Activated CD4-positive, alpha-beta T cell treated with anti-CD3 and anti-CD28 coated beads, Interleukin-2, amount 50 U/mL, for 4 hours (primary cell): Measurements from ENCODE around the gene NOL3.
"Not testable (repeated sequence)": the region's sequence is repeated elsewhere in the genome, so short reads cannot be mapped to it uniquely, and the experiment has no call there.

Experiments used
- DNase-seq, 2 experiments: peaks; one replicate each; pipeline ENCODE4 v3.0.0-alpha.2; 2020

NOL3 gene

DNA sequence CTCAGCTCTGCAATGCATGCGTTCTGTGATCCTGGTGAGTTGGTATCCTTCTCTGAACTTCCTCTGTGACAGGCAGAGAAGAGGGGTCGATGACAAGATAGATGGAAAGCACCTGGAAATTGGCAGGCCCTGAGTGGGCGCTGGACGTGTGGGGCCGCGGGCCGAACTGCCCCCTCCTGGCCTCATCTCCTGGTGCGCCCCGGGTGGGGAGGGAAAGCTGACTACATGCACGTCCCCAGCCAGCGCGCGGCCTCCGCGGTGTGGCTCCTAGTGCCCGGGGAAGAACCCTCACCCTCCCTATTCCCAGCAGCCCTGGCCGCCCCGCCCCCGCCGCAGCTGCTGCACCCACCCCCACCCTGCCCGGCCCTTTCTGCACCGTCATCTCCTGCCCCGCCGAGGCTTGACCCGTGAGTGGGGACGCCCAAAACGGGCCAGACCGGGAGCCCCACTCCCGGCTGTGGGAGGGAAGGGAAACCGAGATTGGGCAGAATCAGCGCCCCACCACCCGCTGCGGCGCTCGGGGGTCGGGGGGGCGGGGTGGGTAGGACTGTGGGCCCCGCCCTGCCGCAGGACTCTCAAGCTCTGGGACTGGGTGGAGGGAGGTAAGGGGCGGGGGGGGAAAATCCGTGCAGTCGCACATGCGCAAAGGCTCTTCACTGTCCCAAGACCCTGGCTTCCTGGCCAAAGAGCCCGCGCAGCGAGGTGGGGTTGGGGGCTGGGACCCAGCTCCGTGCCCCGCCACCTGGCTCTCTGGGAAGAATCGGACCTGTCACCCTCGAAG, at the start of gene NOL3:
Gene NOL3 (plus strand): TSS at position 371 of the 781 bp plus-strand sequence.
- DNase-seq, result peak in 1 of 2 experiments; percentile 28

DNA sequence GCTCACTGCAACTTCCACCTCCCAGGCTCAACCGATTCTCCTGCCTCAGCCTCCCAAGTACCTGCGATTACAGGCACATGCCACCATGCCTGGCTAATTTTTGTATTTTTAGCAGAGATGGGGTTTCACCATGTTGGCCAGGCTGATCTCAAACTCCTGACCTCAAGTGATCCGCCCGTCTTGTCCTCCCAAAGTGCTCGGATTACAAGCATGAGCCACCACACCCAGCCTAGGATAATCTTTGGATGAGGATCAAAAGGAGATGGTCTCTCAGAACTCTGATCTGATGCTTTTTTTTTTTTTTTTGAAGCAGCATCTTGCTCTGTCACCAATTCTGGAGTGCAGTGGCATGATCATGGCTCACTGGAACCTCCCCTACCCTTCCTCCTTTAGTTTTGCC, 47.5 kb upstream of the NOL3 start:
- DNase-seq, result not testable (repeated sequence)

DNA sequence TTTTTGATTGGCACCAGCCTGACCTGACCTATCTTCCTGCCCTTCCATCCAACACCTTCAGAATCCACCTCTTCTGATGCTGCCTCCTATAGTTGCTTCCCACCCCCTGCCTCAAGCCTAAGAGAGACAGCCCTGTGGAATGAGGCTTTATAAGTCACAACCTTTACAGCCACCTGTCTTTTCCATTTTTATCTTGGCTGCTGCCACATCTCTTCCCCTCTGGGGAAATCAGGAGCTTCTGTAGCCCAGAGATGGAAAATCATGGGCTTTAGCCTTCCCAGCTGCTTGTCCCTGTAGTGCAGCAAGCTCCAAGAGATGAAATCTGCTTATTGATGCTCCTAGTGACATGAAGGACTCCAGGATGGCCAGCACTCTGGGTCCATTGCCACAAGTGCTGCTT, 41.9 kb upstream of the NOL3 start:
- no peak for DNase-seq

DNA sequence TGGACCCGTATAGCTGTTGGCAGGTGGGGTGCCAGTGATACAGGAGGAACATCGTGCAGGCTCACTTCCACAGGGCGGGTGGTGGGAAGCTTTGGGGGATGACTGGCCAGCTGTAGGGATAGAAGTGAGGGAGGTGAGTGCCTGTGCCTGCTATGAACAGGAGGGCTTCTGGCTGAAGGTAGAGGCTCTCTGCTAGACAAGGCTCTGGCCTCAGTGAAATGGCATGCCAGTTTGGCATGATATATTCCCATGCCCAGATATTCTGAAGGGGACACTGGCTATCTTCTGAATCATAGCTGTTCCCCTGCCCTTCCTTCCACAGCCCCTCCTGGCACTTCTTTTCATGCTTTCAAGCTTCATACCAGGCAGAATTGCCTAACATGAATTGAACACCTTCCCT, 41.5 kb upstream of the NOL3 start:
- no peak for DNase-seq

DNA sequence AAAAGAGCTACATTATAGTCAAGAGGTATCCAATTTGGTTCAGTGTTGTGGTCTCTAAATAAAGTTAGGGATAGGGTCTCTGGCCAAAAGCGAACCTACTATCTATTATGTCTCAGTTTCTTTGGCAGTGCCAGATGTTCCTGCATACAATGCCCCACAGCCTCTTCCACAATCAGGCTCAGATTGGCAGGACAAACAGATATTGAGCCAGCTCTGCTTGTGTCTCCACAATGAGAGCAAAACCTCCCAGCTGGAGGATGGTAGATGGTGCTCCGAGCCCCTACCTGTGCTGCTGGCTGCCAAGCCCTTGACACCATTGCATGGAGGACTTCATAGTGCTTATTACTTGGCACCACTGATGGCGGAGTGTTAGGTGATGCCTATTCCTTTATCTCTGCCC, 40.9 kb upstream of the NOL3 start:
- no peak for DNase-seq

DNA sequence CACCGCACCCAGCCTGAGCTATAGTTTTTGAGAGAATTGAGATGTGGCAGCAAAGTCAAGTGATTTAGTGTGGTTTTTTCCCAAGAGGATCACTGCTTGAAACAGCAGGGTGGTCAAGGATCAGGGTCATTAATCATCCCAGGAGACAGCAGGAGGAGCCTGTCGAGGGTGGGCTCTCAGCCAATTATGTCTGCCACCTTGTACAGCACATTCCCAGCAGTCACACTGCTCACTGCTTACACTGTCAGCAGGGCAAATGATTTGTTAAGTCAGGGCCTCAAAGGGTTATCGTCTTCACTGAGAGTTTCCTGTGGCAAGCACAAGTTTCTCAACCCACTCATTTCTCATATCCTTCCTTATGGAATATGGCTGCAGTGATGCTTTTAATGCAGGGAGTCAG, 32.7 kb upstream of the NOL3 start:
- DNase-seq, result no peak

DNA sequence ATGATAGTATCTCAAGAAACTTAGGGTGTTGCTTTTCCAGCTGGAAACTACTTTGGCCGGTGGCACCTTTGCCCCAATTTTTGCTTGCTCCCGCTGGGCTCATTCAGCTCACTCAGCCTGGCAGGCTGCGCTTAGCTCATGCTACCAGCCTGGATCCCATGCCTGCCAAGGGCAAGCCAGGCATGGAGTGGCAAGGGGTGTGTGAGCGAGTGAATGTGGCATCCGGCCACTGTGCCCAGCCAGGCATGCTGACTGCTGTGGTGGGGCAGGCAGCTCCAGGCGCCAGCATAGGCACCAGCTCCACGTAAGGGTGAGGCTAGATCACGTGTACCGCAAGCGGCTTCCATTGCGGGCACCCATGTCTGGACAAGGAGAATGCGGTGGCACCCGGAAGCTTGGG, 28.9 kb upstream of the NOL3 start:
- DNase-seq, result no peak

DNA sequence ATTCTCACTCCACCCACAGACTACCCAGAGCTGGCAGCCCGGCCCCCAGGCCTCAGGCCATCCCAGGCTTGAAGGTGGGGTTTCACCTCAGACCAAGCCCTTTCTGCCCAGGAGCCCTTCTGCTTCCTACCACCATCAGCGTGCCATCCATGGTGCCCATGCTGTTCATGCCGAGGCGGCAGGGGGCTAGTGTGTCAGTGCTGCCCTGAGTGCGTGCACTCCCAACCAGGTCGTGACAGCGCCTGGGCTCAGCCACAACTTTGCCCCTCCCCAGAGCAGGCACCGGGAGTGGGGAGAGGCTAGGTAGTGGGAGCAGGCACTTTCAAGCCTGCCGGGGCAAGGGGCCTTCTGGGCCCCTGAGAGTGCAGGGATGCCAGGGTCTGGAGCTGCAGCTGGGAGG, 28.0 kb upstream of the NOL3 start:
- DNase-seq, result no peak

DNA sequence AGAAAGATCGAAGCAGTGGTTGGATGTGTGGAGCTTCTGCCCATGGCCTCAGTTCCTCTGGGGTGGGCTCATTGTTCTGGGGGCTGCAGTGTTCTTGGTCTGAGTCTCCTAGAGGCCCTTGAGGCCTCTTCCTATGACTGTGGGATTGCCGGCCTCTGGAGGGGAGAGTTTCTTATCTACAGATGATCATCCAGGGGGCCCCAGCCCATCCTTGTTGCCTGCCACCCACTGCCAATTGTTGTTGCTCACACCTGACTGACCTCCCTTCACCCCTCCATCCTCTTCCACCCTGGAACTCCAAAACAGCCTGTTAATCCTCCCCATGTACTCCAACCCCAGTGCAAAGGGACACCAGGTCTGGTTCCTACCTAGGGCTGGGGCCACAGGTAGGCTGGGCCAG, 25.4 kb upstream of the NOL3 start:
- no peak for DNase-seq

DNA sequence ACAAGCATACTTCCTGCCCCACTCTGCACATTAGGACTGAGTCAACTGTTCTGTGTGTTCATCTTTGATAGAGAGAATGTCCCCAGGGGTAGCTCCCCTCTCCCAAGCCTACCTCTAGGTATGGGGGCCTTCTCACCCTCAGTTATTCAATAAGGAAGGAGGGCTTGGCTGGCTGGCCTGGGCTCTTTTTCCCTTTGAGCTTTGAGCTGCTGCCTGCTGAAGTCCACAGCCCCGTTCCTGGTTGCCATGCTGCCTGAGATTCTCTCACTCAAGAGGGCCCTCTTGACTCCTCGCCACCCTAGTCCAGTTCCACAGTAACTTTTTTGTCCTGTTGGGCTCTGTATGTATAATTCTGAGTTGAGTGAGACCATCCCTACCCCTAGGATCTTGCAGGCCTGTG, 24.6 kb upstream of the NOL3 start:
- no peak for DNase-seq

DNA sequence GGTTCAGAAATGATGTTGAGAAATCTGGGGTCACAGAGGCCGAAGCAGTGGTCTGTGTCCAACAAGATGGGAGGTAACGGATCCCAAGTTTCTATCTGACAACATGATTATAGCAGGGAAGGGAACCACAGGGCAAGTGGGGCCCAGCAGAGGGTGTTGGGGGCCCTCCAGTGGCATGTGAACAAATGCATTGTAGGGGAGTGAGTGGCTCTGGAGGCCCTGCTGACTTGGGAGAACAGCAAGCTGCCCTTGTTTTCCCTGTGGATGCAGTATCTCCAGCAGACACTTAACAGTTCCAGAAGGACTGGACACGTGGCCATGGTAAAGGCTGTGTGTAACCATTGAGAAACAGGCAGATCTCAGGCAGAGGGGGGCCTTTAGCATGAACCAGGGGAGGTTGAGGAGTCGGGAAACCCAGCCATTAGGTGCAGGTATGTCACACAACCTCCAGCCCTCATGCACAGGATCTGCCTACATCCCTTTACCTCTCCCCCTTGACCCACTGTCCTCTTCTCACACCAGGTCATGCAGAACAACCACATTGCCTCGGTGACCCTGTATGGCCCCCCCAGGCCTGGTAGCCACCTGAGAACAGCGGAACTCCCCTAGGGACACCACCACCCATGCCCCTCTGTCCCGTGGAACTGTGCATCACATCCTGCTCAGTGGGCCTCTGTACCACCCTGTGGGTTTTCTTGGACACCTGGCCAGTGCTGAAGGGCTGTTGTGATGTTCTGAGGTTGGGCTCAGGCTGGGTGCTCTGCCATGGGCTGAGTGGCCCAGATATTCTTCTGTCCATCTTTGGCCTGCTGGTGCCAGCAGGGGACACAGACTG, 23.6 kb upstream of the NOL3 start:
- DNase-seq, result no peak

DNA sequence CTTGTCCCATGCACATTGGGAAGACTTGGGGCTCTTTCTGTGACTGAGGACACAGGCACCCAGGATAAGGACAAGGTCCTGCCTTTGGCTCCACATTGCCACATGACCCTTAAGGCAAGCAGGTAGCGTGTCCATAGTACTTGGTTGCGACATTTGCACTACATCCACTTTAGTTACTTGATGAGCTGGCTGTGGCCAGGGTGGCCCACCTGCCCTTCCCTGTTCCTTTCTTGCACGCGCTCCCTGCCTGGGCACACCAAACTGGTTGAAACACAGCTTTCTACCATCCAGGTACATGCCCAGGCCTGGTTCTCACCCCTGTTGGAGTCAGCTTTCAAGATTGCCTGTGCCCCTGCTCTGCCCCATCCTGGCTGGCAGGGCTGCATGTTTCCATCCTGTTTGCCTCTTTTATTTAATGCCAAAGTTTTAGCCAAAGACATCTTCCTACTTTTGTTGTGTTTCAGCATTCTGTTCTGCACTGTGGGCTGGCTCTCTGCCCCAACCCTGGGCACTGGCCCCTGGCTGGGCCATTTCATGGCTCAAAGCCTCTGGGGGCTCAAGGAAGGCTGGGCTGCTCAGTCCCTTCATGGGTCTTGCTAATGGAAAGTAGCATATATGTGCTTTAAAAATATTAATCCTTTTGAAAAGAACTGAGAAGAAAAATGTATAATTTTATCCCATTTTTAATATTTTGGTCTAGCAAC, 22.7 kb upstream of the NOL3 start:
- no peak for DNase-seq

DNA sequence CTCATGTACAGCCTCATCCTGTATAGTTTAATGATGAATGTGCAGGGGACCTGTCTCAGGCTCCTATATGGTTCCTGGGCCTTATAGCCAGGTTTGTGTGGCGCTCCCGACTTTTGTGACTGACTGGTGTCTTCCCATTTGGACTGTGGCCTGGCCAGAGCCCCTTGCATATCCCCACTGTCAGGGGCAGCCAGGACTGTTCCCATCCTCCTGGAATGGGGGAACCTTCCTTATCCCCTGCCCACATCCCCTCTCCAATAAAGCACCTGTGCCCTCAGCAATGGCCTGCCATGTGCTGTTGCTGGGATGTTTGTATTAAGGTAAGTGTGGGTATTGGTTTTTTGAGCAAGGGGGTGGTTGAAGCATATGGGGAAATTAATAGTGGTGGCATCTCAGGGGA, 22.1 kb upstream of the NOL3 start:
- no peak for DNase-seq

DNA sequence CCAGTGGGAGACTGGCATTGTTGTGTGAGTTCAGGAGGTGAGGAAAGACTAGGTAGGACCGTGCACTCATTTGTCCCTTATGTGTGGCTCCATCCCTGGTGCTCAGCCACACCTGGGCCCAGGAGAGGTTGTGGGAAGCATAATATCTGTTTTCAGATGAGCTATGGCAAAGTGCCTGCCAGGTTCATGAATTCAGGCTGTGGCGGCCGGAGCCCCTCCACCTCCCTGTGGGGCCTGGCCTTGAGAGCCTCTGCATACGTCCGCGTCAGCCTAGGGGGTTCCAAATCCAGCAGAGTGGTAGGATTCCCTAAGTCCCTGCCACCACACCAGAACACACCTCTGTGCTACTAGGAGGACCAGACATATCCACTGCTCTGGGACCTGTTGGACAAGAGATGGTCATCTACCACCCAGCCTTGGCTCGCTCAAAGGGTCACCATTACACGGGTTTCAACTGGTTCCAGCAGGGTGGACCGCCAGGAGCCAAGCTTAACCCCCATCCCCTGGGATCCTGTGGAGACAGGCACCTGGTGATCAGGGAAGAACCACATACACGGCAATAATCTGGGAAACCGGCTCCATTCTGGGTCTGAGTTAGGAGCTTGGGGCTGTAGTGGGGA, 21.6 kb upstream of the NOL3 start:
- no peak for DNase-seq

DNA sequence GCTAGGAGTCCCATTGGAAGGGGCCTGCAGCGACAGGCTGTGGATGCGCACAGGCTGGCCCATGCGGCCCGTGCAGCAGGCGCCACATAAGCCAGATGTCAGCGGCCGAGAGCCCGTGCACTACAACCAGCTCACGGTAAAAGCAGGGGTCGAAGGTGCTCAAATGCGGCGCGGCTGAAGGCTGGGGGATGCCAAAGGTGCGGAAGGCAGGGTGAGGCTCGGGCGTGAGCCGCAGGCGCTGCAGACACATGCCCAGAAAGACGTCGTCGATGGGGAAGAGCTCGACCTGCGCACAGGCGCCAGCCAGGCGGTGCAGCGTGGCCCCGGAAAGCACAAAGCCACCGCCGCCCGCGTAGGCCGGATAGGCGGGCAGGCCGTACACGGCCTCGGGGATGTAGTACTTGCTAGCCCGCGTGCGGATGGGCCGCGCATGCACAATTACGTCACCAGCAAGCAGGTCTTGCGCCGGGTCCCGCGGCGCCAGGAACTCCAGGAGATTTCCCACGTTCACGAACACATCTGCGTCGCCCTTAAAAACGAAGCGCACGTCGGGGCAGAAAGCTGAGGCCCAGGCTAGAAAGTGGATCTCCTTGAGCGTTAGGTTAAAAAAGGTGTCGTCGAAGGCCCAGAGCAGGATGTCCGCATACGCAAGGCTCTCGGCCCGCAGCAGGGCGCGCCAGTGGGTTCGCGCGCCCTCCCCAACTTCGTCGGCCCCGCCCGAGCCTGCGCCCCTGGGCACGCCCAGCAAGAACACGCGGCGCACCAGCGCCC, 20.9 kb upstream of the NOL3 start:
- no peak for DNase-seq

DNA sequence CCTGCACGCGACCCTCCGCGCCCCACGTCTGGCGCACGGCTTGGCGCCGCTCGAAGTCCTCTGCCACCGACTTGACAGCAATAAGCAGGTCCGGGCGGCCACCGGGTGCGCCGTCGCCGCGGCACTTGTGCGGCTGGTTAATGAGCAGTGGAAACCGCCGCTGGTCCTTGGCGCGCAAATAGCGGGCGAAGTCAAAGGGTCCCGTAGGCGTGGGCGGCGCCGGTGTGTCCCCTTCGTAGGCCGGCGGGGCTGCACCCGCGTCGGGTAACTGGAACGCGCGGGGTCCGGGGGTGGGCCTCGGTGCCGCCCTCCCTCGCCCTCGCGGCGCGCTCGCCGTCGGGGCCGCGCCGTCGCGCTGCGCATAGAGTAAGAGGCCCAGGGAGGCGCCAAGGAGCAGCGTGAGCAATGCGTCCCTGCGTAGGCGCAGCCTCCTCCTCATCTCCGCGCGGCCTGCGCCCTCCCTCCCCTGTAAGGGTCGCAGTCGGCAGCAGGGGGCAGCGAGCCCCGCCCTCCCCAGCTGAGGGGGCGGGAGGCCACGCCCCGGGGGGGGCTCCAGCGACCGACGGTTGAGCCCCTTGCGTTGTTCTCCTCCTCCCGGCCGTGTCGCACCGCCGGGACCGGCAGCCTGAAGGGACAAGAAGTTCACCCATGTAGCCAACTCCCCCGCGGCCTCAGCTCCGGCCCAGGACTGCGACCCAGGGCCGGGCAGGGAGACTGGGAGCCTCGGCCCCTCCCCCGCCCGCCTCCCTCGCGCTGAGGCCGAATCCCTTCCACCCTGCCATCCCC, 20.1 kb upstream of the NOL3 start:
- peak; percentile 51 to 62 for DNase-seq

DNA sequence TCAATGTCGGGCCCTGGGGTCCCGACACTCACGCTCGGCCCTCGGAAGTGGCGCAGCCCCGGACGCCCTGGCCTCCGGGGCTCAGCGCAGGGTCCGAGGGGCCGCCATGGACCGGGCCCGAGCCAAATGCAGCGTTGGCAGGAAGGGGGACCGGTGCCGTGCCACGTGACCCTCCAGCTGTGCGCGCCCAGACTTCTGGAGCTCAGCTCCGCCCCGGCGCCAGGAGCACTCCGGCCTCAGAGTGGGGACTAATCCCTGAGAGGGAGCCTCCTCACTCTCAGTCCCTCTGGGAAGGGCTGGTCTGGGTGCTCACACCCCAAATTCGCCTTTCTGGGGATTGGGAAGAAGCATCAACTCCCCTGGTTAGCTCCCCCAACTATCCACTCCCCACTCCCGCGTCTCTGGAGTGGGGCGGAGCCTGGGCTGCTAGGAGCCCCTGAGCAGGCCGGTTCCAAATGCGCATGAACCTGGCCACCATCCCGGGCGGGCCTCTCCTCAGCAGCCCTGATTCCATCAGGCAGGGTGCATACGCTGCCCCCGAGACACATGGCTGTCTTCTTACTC, 19.4 kb upstream of the NOL3 start, which contains the start of gene B3GNT9:
Gene B3GNT9 (minus strand): TSS at position 166 of the 564 bp plus-strand sequence. CDS start 513 bp downstream, outside the sequence.
- no peak for DNase-seq

DNA sequence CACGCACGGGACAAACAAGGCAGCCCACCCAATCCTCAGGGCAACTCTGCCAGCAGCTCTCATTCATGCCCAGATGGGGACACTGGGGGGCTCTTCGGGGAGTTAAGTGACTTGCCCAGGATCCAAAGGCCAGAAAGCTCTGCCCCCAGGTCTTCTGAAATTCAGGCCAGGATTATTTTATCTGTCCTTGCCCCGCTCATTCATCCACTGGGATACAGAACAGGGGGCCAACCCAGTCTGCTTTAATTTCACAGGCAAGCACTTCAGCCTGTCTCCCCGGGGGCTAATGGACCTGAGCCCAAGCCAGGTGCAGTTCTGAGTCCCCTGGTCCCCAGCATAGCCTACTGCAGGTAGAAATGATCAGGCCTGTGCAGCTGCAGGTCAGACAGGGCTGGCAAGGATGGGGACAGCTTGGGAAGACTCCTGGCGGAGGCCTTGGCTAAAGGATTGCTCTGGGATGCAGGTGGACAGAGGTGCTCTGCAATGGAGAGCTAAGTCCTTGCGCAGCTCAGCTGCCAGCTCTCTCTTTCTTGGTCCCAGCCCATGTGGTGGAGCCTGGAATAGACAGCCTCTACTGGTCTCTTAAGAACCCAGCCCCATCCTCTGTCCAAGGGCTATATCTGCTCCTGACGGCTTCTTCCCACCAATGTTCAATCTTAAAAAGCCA, 18.8 kb upstream of the NOL3 start:
- no peak for DNase-seq

DNA sequence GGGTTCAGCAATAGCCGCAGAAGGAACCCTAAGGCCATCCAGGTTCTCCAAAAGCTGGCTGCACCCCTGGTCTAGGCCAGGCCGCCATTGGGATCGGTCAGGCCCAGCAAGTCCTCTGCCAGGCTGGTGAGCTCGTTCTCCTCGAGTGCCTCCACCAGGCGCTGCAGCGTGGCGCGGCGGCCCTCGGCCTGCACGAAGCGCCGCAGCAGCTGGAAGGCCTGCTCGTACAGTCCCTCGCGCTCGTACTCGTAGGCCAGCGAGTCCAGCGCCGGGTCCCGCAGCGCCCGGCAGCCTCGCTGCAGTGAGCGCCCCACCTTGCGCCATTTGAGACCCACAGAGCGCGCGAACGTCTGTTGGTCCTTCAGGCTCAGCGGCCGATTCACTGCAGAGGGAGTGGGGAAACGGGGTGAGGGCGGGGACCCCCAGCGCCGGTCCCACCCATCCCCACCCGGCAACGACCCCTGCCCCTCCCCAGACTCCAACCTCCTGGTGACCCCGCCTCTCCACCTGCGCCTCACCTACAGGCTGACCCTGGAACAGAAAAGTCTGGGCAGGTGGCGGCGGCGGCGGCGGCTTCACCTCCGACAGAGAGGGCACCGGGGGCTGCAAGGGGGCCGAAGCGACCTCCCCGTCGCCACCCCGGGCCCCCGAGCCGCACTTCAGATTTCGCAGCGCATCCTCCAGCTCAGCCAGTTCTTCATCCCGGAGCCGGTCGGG, 15.6 kb upstream of the NOL3 start:
- no peak for DNase-seq
